Ishikawa (cell line): ENCODE measurements around the gene TAB3.

Source experiments
- CEBPB ChIP-seq: IDR thresholded peaks from 2 replicates; pipeline ENCODE4 v1.6.1; 2012
- CREB1 ChIP-seq: IDR thresholded peaks from 2 replicates; pipeline ENCODE4 v1.6.1; 2012; ENCODE audit warnings: low read depth
- EGR1 ChIP-seq: IDR thresholded peaks from 2 replicates; pipeline ENCODE4 v1.6.1; 2012
- EP300 ChIP-seq: IDR thresholded peaks from 2 replicates; pipeline ENCODE4 v1.6.1; 2012; ENCODE audit warnings: borderline replicate concordance
- FOXM1 ChIP-seq: IDR thresholded peaks from 2 replicates; pipeline ENCODE4 v1.6.1; 2012; ENCODE audit warnings: low read depth, borderline replicate concordance
- MAX ChIP-seq: IDR thresholded peaks from 2 replicates; pipeline ENCODE4 v1.6.1; 2012
- NFIC ChIP-seq: IDR thresholded peaks from 2 replicates; pipeline ENCODE4 v1.6.1; 2012
- RAD21 ChIP-seq: IDR thresholded peaks from 2 replicates; pipeline ENCODE4 v1.6.1; 2012; ENCODE audit warnings: low read depth
- REST ChIP-seq: IDR thresholded peaks from 2 replicates; pipeline ENCODE4 v1.6.1; 2012; ENCODE audit warnings: low read depth, mild to moderate bottlenecking
- TAF1 ChIP-seq: IDR thresholded peaks from 2 replicates; pipeline ENCODE4 v1.6.1; 2012; ENCODE audit warnings: low read depth, mild to moderate bottlenecking
- TCF12 ChIP-seq: IDR thresholded peaks from 2 replicates; pipeline ENCODE4 v1.6.1; 2012; ENCODE audit warnings: low read depth
- TEAD4 ChIP-seq: IDR thresholded peaks from 2 replicates; pipeline ENCODE4 v1.6.1; 2012
- YY1 ChIP-seq: IDR thresholded peaks from 2 replicates; pipeline ENCODE4 v1.6.1; 2012; ENCODE audit warnings: low read depth
- ZBTB7A ChIP-seq: IDR thresholded peaks from 2 replicates; pipeline ENCODE4 v1.6.1; 2012; ENCODE audit warnings: low read depth
- TF ChIP-seq, protein P1 (sequence below): IDR thresholded peaks from 2 replicates; pipeline ENCODE4 v1.6.1; 2012

TAB3 gene

GRCh38 chrX:30887288-30887687 is 1.8 kb downstream of the TAB3 start:
- TF ChIP-seq ZBTB7A (no peak), EGR1 (no peak), REST (no peak), YY1 (no peak), TAF1 (no peak), RAD21 (no peak), TEAD4 (no peak), CREB1 (no peak), CEBPB (no peak), FOXM1 (no peak), TCF12 (no peak), NFIC (no peak), EP300 (no peak), MAX (no peak)
- TF ChIP-seq, protein P1, sequence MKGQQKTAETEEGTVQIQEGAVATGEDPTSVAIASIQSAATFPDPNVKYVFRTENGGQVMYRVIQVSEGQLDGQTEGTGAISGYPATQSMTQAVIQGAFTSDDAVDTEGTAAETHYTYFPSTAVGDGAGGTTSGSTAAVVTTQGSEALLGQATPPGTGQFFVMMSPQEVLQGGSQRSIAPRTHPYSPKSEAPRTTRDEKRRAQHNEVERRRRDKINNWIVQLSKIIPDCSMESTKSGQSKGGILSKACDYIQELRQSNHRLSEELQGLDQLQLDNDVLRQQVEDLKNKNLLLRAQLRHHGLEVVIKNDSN: no peak

- no peak for TF ChIP-seq EGR1
- no peak for TF ChIP-seq CREB1
- TF ChIP-seq, protein P1: no peak
- no peak for TF ChIP-seq YY1
- no peak for TF ChIP-seq TAF1
- no peak for TF ChIP-seq TEAD4
- TF ChIP-seq REST: no peak
- TF ChIP-seq RAD21: no peak
- TF ChIP-seq CEBPB: no peak
- TF ChIP-seq ZBTB7A: no peak
- no peak for TF ChIP-seq FOXM1
Observed at GRCh38 chrX:30885136-30885535, 3.9 kb downstream of the TAB3 start.

GRCh38 chrX:30883138-30883537 is 5.9 kb downstream of the TAB3 start:
- TF ChIP-seq CREB1 (no peak), EGR1 (no peak), RAD21 (no peak), FOXM1 (no peak), TEAD4 (no peak), YY1 (no peak), REST (no peak), CEBPB (no peak), NFIC (no peak), ZBTB7A (no peak), TCF12 (no peak), EP300 (no peak)
- TF ChIP-seq, protein P1: no peak

DNA sequence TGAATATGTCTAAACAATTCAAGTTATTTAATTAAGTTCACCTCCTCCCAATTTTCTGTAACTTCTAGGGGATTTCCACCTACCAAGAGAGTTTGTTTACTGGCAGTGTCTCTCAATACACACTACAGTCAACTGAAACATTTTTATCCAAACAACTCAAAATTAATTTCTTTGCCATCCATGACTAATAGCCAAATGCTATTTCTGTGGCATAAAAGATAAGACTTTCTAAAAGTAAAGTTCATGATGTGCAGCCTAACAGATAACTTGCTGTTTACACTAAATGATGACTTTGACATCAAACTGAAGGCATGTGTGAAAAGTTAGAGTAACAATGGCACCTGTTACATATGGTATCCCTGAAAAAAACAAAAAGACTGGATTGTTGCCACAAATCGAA is 7.3 kb downstream of the TAB3 start:
- TF ChIP-seq, protein P1: no peak
- TF ChIP-seq TCF12 (no peak), EGR1 (no peak), FOXM1 (no peak), MAX (no peak), NFIC (no peak), CREB1 (no peak), YY1 (no peak), RAD21 (no peak), EP300 (no peak), ZBTB7A (no peak), TEAD4 (no peak), REST (no peak), TAF1 (no peak), CEBPB (no peak)
